HUDEP-2 (cell line): Measurements from ENCODE around the gene HS1BP3.

Source experiments
- DNase-seq, 76 experiments: peaks; one replicate each; lab custom pipeline; 2025; ENCODE audit not compliant: unreplicated experiment in 76 of 76; lab: John Stamatoyannopoulos, UW

The HS1BP3 gene

GRCh38 chr2:20633001-20633400 lies 17.9 kb downstream of the HS1BP3 start:
- DNase-seq = no peak

- no peak for DNase-seq
These were observed 18.4 kb downstream of the HS1BP3 start for GRCh38 chr2:20632446-20632990.

- DNase-seq = no peak
These were observed 19.1 kb downstream of the HS1BP3 start for GRCh38 chr2:20631617-20632307.

GRCh38 chr2:20630967-20631366 lies 19.9 kb downstream of the HS1BP3 start:
- no peak for DNase-seq

- DNase-seq = no peak
These were observed 21.2 kb downstream of the HS1BP3 start for GRCh38 chr2:20629581-20630171.

- no peak for DNase-seq
These were observed 21.7 kb downstream of the HS1BP3 start for GRCh38 chr2:20629181-20629580.

- no peak for DNase-seq
These were observed 23.1 kb downstream of the HS1BP3 start for GRCh38 chr2:20627712-20628380.

- DNase-seq = no peak
These were observed 24.0 kb downstream of the HS1BP3 start for GRCh38 chr2:20626698-20627513.

GRCh38 chr2:20626392-20626697 lies 24.6 kb downstream of the HS1BP3 start:
- no peak for DNase-seq

- no peak for DNase-seq
These were observed 25.2 kb downstream of the HS1BP3 start for GRCh38 chr2:20625491-20626391.

GRCh38 chr2:20624884-20625485 lies 25.9 kb downstream of the HS1BP3 start:
- no peak for DNase-seq

GRCh38 chr2:20624156-20624883 lies 26.6 kb downstream of the HS1BP3 start:
- DNase-seq = no peak

- no peak for DNase-seq
These were observed 27.1 kb downstream of the HS1BP3 start for GRCh38 chr2:20623741-20624155.

- no peak for DNase-seq
These were observed 27.7 kb downstream of the HS1BP3 start for GRCh38 chr2:20623241-20623640.

GRCh38 chr2:20622731-20623130 lies 28.2 kb downstream of the HS1BP3 start:
- no peak for DNase-seq

- DNase-seq = no peak
These were observed 28.6 kb downstream of the HS1BP3 start for GRCh38 chr2:20622296-20622686.

- DNase-seq = no peak
These were observed 29.3 kb downstream of the HS1BP3 start for GRCh38 chr2:20621366-20622295.
